ENCODE data around the gene GORASP1.

- no peak for TF ChIP-seq CTCF (conservative IDR thresholded peaks at IDR 0.05)
- no peak for TF ChIP-seq ZFX (IDR thresholded peaks at IDR 0.05)
These were observed 11.6 kb downstream of the GORASP1 start for GRCh38 chr3:39095778-39096177.

Data from C4-2B (cell line).